Activated CD8-positive, alpha-beta T cell treated with anti-CD3 and anti-CD28 coated beads for 36 hours (primary cell): Measurements from ENCODE around the gene SLC25A10. TPM values are rescaled to one million over a fixed set of nuclear protein-coding genes. Genes with fewer than 3 reads are reported as not detected.

ENCODE experiments used
- ATAC-seq: fragments of 200-7000 bp; cut with Tn5 transposase; one replicate; pipeline ENCODE4 v1.10.0; 2021; ENCODE audit warnings: mild to moderate bottlenecking, moderate library complexity
- CTCF ChIA-PET: fragments of 350-600 bp; sonication (Branson Sonifier 250); formaldehyde crosslinking; loops from one replicate; lab custom pipeline; 2021; ENCODE audit warnings: antibody characterized with exemption; lab: Charles Lee
- POLR2A ChIA-PET: fragments of 350-600 bp; sonication (Branson Sonifier 250); formaldehyde crosslinking; loops from one replicate; lab custom pipeline; 2021; ENCODE audit warnings: antibody characterized with exemption; lab: Charles Lee
- DNase-seq: peaks from one replicate; pipeline ENCODE4 v3.0.0-alpha.2; 2020
- H3K27ac Mint-ChIP-seq: one replicate; pipeline ENCODE4 v1.8.0; 2021; ENCODE audit warnings: mild to moderate bottlenecking, mixed read lengths
- H3K27me3 Mint-ChIP-seq: one replicate; pipeline ENCODE4 v1.8.0; 2021; ENCODE audit warnings: mixed read lengths
- H3K36me3 Mint-ChIP-seq: one replicate; pipeline ENCODE4 v1.8.0; 2021; ENCODE audit warnings: low read depth, mixed read lengths
- H3K4me1 Mint-ChIP-seq: one replicate; pipeline ENCODE4 v1.8.0; 2021; ENCODE audit warnings: low read depth, mixed read lengths
- H3K4me3 Mint-ChIP-seq: one replicate; pipeline ENCODE4 v1.8.0; 2021; ENCODE audit warnings: mild to moderate bottlenecking, moderate library complexity, mixed read lengths
- H3K9me3 Mint-ChIP-seq: one replicate; pipeline ENCODE4 v1.8.0; 2021; ENCODE audit warnings: mixed read lengths
- intact Hi-C: fragments of 100-400 bp; cut with micrococcal nuclease; formaldehyde crosslinking; loops from one replicate; pipeline ENCODE4 v1.10.0; 2022
- total RNA-seq, 2 experiments: library from RNA; stranded (reverse); gene quantifications; one replicate each; pipeline ENCODE4 v1.2.3, GENCODE V29; 2021
- TF ChIP-seq, protein P1 (sequence below): fragments of 200-600 bp; IDR thresholded peaks from one replicate; pipeline ENCODE4 v1.8.0; 2022; ENCODE audit warnings: antibody characterized with exemption, mild to moderate bottlenecking

The SLC25A10 gene
- total RNA-seq, 2 experiments from 2014 or later, result 29.4 to 30.5 TPM

DNA sequence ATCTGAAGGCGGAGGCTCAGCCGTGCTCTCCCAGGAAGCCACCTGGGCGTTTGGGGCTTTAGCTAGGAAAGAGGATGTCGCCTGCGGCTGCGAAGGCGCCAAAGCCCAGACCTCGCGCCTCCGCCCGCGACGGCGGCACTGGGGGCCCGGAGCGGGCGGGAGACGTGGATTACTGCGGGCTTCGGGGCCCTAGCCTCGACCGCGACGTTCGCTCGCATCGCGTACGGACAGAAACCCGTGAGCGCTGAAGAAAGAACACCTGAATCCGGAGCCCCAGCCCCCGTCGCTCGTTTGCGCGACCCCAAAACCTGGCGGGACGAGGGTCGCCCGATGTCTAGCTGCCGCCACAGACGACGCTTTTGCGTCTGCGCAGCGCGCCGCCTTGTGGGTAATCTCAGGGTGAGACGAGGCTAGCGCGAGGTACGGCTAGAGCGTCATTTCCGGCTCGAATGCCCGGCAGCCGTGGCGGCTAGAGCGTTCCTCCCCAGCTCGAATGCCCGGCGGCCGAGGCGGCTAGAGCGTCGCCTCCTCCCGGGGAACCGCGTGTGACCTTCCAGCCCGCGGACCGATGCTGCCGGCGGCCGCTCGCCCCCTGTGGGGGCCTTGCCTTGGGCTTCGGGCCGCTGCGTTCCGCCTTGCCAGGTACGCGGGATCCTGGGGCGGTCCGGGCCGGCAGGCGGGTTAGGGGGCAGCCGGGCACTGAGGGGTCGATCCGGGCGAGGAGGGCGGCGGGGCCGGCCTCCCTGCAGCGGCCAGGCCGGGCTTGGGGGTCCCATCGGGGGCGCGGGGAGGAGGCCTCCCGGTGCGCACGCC is 8.9 kb upstream of the SLC25A10 start, which contains the start of gene MRPL12:
TSS of gene MRPL12 (plus strand) at position 434 of the 813 bp plus-strand sequence. CDS start at position 569, 135 bp downstream.
- H3K4me3 Mint-ChIP-seq, result peak within 1 kb of the TSS; percentile 94
- TF ChIP-seq, protein P1, sequence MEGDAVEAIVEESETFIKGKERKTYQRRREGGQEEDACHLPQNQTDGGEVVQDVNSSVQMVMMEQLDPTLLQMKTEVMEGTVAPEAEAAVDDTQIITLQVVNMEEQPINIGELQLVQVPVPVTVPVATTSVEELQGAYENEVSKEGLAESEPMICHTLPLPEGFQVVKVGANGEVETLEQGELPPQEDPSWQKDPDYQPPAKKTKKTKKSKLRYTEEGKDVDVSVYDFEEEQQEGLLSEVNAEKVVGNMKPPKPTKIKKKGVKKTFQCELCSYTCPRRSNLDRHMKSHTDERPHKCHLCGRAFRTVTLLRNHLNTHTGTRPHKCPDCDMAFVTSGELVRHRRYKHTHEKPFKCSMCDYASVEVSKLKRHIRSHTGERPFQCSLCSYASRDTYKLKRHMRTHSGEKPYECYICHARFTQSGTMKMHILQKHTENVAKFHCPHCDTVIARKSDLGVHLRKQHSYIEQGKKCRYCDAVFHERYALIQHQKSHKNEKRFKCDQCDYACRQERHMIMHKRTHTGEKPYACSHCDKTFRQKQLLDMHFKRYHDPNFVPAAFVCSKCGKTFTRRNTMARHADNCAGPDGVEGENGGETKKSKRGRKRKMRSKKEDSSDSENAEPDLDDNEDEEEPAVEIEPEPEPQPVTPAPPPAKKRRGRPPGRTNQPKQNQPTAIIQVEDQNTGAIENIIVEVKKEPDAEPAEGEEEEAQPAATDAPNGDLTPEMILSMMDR, result no peak
- no peaks in the 10 kb centered on the region for H3K9me3 Mint-ChIP-seq
- peak; percentile 88 for ATAC-seq
- H3K27me3 Mint-ChIP-seq, result no peaks in the 10 kb centered on the region
- peaks cover 24% of the 10 kb centered on the region for H3K4me1 Mint-ChIP-seq
- ChIA-PET POLR2A (interaction anchor here (0.6 to 4.9 kb wide), 21 partner anchors 8 to 464 kb away, joined by 3 to 73 read pairs (median 4); partner anchors contain the start of genes ARL16, FAAP100, HGS and MAFG), CTCF (interaction anchor here (1.1 to 2.5 kb wide), 6 partner anchors 18 to 167 kb away, joined by 3 to 10 read pairs (median 4); partner anchors contain the start of genes ARL16 and HGS)
- intact Hi-C loops, result no loop called here
- peak; percentile 94 for DNase-seq
- peak within 1 kb of the TSS; percentile 96 for H3K27ac Mint-ChIP-seq
- H3K36me3 Mint-ChIP-seq, result peaks cover 56% of the 10 kb centered on the region

DNA sequence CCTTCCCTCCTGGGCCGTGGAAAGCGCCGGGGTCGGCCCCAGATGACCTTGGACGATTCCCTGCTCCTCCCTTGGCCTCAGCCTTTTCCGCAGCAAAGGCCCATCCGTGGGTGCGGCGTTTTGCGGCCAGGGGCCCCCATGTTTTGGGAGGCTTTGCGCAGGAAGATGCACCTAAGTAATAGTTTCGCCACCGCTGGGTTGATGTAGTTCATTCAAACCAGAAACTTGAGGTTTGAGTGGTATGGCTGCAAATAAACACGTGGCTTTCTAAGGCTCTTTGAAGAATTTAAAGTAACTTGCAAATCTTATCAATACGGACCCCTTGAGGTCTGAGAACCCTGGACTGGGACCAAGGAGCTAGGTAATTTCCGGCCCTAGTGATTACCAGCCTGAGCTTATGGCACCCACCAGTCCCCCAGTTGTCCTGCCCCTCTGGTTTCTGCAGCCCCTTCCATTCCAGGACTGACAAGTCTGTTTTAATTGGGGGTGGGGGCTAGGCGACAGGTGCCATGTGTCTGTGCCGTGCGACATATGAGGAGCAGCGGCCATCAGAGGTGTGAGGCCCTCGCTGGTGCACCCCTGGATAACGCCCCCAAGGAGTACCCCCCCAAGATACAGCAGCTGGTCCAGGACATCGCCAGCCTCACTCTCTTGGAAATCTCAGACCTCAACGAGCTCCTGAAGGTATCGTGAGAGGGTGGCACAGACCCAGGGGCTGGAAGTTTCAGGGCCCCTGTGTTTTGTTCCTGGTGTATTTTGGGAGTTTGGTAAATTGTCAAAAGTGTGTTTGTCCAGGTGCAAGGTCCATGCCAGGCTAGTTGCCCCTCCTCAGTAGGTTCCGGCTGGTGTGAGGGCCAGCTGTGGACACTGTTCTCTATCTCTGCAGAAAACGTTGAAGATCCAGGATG is 8.1 kb upstream of the SLC25A10 start:
- Mint-ChIP-seq H3K27ac (peak overlapping the region; percentile 85), H3K4me1 (peaks cover 24% of the 10 kb centered on the region), H3K9me3 (no peaks in the 10 kb centered on the region), H3K27me3 (no peaks in the 10 kb centered on the region), H3K36me3 (peaks cover 53% of the 10 kb centered on the region), H3K4me3 (peak overlapping the region; percentile 94)
- peak; percentile 1 for ATAC-seq
- DNase-seq, result peak; percentile 31
- ChIA-PET CTCF (interaction anchor here (1.5 to 2.5 kb wide), 4 partner anchors 19 to 166 kb away, joined by 3 to 10 read pairs (median 6); partner anchors contain the start of genes ARL16 and HGS), POLR2A (interaction anchor here (0.6 to 4.9 kb wide), 18 partner anchors 7 to 324 kb away, joined by 3 to 73 read pairs (median 4); partner anchors contain the start of genes ARHGDIA, ARL16, FAAP100 and HGS)
- intact Hi-C loops, result no loop called here
- TF ChIP-seq, protein P1, result no peak

DNA sequence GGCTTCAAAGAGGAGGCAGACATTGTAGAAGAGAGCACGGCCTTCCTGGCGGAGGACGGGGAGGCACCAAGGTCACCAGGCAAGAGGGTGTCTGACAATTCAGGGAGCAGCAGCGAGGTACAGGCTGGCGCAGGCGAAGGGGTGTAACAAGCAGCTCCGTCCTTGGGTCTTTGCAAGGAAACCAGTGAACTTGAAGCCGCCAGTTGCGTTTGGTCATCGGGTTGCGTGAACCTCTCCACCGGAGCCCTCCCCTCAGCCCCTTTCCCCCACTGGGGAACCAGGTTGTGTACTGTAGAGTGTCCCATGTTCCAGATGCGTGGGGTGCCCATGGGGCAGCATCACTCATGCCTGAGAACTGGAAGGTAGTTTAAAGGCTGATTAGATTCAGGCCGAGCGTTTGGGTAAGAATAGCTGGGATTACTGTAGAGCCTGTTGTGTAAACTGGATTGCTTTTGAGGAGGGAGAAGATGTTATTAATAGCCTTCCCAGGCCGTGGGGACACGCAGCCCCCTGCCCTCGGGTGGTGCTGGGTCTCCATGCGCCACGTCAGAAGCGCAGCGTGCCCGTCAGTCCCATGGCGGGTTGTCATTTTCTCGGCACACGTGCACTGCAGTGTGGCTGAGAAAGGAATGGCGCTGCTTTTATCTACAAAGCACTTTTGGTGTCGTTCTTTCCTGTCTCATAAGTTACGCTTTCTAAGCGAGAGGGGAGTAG is 6.4 kb upstream of the SLC25A10 start:
- Mint-ChIP-seq H3K27ac (no peak overlapping the region), H3K9me3 (no peaks in the 10 kb centered on the region), H3K4me1 (peaks cover 29% of the 10 kb centered on the region), H3K4me3 (peak overlapping the region; percentile 20), H3K36me3 (peaks cover 48% of the 10 kb centered on the region), H3K27me3 (no peaks in the 10 kb centered on the region)
- intact Hi-C loops, result no loop called here
- ChIA-PET CTCF (no interaction called here), POLR2A (interaction anchor here (1.1 to 4.9 kb wide), 7 partner anchors 9 to 160 kb away, joined by 3 to 73 read pairs (median 7); partner anchors contain the start of genes ARL16, HGS and SLC25A10)
- ATAC-seq (no peak), DNase-seq (no peak)
- TF ChIP-seq, protein P1, result no peak

DNA sequence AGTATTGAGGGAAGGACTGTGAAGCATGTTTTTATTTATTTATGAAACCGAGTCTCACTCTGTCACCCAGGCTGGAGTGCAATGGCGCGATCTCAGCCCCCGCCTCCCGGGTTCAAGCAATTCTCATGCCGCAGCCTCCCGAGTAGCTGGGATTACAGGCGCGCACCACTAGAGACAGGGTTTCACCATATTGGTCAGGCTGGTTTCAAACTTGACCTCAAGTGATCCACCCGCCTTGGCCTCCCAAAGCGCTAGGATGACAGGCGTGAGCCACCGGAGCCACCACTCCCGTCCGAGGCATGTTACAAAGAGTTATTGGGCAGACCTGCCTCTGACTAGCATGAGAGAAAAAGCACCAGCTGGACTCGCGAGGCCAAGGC is 5.9 kb upstream of the SLC25A10 start:
- Mint-ChIP-seq H3K4me3 (no peak overlapping the region), H3K9me3 (no peaks in the 10 kb centered on the region), H3K36me3 (peaks cover 43% of the 10 kb centered on the region), H3K27me3 (no peaks in the 10 kb centered on the region), H3K27ac (no peak overlapping the region), H3K4me1 (peaks cover 29% of the 10 kb centered on the region)
- ChIA-PET CTCF (no interaction called here), POLR2A (interaction anchor here (0.6 to 3.5 kb wide), 7 partner anchors 10 to 165 kb away, joined by 3 to 14 read pairs (median 4); partner anchors contain the start of genes ARHGDIA, ARL16 and HGS)
- intact Hi-C loops, result no loop called here
- ATAC-seq (no peak), DNase-seq (no peak)
- TF ChIP-seq, protein P1, result no peak
